A549 (cell line): Measurements from ENCODE around the gene SSR3.

Experiments used
- EHF ChIP-seq: fragments of 250-450 bp; sonication (Bioruptor Pico); IDR thresholded peaks from 2 replicates; pipeline ENCODE4 v1.5.0; 2020; ENCODE audit warnings: mild to moderate bottlenecking
- MAZ ChIP-seq: fragments of 150-350 bp; IDR thresholded peaks from 2 replicates; pipeline ENCODE4 v1.6.1; 2014; ENCODE audit warnings: antibody characterized with exemption, low read depth, low read length, borderline replicate concordance

GRCh38 chr3:156587760-156588069, 32.8 kb upstream of the SSR3 start:
- TF ChIP-seq EHF (CRISPR knock-in tag) (no peak), MAZ (no peak)
